ENCODE measurements around the gene KIAA0825.

KIAA0825 gene

DNA sequence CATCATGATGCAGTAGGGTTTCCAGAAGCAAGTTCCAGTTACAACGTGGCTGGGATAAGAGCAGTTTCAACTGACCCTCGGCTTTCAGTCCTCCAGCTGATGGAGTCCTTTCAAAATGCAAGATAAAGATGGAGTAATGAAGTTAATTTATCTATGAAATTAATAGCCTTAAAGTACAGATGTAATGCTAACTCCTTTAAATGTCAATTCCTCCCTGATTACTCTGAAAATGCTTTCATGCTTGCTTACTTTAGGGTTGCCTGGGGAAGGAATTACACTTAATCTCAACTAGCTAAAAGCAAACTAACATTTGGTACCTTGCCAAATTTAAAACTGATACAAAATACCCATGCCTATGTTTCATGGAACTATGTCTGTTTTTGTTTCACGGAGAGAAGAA, 178.4 kb downstream of the KIAA0825 start:
- DNase-seq (ENCODE audit: low read depth, low spot score), result no peak

GRCh38 chr5:94433397-94434163, 184.8 kb downstream of the KIAA0825 start:
- DNase-seq (ENCODE audit: low read depth, low spot score), result no peak

GRCh38 chr5:94432499-94432898, 185.9 kb downstream of the KIAA0825 start:
- DNase-seq (ENCODE audit: low read depth, low spot score), result no peak

DNA sequence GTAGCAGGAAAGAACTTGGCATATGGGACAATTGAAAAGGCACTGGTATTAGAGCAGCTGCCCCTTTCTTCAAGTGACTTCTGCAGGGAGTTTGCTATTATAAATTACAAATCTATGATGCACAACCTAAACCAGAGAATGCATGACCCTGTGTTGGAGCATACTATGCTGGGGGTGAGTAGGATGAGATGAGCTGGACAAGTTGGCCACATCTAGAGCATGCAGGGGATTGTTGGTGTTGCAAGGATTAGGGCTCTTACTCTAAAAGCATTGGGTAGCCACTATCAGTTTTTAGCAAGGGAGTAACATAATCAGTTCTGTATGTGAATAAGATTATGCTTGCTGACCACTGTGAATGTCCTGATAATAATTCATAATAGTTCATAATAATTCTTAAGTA, 186.7 kb downstream of the KIAA0825 start:
- DNase-seq (ENCODE audit: low read depth, low spot score), result no peak

GRCh38 chr5:94429566-94429965, 188.8 kb downstream of the KIAA0825 start:
- DNase-seq (ENCODE audit: low read depth, low spot score), result no peak

DNA sequence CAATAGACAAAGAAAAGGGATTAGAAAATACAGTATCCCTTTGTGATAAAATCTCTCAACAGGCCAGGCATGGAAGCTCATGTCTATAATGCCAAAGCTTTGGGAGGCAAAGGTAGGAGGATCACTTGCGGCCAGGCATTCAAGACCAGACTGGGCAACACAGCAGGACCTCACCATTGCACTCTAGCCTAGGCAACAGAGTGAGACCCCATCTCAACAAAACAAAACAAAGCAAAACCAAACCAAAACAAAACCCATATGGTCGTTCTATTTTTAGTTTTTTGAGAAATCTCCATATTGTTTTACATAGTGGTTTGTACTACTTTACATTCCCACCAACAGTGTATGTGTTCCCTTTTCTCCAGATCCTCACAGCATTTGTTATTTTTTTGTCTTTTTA, 193.0 kb downstream of the KIAA0825 start:
- DNase-seq (ENCODE audit: low read depth, low spot score), result peak; percentile 52

- no peak for DNase-seq (ENCODE audit: low read depth, low spot score)
Observed at GRCh38 chr5:94423411-94423810, 195.0 kb downstream of the KIAA0825 start.

- DNase-seq (ENCODE audit: low read depth, low spot score), result no peak
Observed at GRCh38 chr5:94422812-94423211, 195.6 kb downstream of the KIAA0825 start.

DNA sequence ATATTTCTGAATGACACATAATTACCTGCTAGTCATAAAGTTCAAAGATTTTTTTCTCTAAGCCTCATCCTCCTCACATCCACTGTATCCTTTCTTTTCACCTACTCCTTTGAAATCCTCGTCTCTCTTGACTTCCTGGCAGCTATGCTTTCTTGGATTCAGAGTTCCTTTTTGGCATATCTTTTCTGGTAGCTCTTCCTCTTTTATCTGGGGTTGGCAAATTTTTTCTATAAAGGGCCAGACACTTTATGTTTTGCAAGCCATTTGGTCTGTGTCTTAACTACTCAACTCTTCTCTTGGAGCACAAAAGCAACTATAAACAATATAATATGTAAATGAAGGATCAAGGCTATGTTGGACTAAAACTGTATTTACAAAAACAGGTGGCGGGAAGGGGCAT, 197.5 kb downstream of the KIAA0825 start:
- no peak for DNase-seq (ENCODE audit: low read depth, low spot score)

- DNase-seq (ENCODE audit: low read depth, low spot score), result no peak
Observed at GRCh38 chr5:94415798-94416197, 202.6 kb downstream of the KIAA0825 start.

DNA sequence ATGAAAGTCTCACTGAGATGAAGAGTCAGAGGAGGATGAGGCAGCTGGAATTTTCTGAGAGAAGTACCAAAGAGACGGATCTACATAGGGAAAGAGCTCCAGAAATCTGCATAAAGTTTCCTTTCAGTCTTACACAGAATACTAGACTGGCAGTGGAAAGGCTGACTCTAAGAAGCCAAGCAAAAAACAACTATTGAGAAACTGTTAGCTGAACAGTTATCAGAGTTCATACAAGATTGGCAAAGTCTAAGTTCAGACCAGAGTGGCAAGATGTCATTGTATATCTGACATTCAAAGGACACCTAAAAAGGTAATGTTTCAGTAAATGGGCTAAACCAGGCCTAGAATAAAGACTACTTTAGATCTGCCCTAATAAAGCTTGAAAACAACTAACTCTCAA, 209.0 kb downstream of the KIAA0825 start:
- DNase-seq (ENCODE audit: low read depth, low spot score), result no peak

- no peak for DNase-seq (ENCODE audit: low read depth, low spot score)
Observed at GRCh38 chr5:94407023-94407422, 211.4 kb downstream of the KIAA0825 start.

- DNase-seq (ENCODE audit: low read depth, low spot score), result no peak
Observed at GRCh38 chr5:94403483-94403882, 214.9 kb downstream of the KIAA0825 start.

DNA sequence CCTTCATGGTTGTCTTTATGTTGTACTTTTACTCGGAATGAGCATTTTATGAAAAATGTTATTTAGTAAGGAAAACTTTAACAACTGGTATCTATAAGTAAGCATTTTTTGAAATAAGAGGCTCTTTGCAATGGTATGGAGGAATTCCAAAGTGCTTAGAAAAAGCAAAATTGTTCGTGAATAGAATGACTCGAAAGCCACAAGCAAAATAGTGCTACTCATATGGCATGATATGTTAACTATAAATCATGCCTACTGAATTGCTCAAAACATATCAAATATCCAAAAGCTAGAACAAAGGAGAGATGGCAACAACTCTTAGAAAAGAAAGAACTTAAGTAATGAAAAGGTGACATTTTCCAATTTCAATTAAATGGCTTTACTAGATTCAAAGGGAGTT, 216.3 kb downstream of the KIAA0825 start:
- DNase-seq (ENCODE audit: low read depth, low spot score), result no peak

DNA sequence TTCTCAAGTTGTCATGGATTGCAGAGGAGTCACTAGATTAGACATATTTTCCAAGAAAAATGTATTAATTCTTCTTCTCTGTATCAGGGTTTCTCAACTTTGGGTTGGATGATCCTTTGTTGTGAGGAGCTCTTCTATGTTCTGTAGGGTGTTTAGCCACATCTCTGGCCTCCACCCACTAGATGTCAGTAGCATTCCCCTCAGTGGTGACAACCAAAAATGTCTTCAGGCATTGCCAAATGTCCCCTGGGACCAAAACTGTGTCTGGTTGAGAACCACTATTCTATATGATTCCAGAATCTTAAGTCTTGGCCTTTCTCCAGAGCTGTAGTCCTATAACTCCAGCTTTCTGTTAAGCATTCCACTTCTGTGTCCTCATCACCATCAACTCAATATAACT, 220.9 kb downstream of the KIAA0825 start:
- DNase-seq (ENCODE audit: low read depth, low spot score), result no peak

GRCh38 chr5:94396687-94397086, 221.7 kb downstream of the KIAA0825 start:
- DNase-seq (ENCODE audit: low read depth, low spot score), result no peak

DNA sequence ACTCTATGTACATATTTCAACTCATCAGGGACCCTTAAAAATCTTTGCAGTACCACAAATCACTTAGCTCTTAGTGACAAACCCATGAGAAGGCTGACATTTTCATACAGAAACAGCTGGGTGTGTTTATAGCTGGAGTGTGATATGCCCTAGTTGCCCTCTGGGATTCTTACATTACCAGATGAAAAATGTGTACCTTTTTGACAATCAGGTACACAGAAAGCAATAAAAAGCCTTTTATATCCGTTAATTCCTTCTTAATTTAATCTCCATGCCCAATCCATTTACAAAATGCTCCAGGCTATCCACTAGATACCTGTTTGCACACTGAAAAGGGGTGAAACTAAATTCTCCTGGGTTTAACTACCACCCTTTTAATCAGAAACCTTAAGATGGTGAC, 222.9 kb downstream of the KIAA0825 start:
- no peak for DNase-seq (ENCODE audit: low read depth, low spot score)

GRCh38 chr5:94391996-94392395, 226.4 kb downstream of the KIAA0825 start:
- no peak for DNase-seq (ENCODE audit: low read depth, low spot score)

DNA sequence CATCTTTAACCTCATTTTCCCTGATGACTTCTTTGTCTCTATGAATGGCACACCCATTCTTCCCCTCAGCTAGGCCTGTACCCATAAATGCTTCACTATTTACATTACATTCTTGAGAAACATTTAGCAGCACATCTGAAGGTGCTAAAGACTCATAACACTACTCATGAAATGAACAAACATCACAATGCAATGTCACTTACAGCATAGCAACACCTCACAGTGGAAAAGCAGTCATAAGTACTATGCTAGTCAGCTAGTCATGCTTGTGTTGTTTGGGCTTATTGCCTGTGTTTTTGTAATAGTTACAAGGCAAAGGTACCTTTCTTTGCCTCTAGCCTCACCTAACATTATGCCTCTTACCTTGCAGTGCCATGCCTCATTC, 228.9 kb downstream of the KIAA0825 start:
- no peak for DNase-seq (ENCODE audit: low read depth, low spot score)

- no peak for DNase-seq (ENCODE audit: low read depth, low spot score)
Observed at GRCh38 chr5:94388773-94389514, 229.5 kb downstream of the KIAA0825 start.

- no peak for DNase-seq (ENCODE audit: low read depth, low spot score)
Observed at GRCh38 chr5:94385767-94386166, 232.6 kb downstream of the KIAA0825 start.

GRCh38 chr5:94378062-94378461, 240.3 kb downstream of the KIAA0825 start:
- no peak for DNase-seq (ENCODE audit: low read depth, low spot score)

GRCh38 chr5:94376672-94377345, 241.6 kb downstream of the KIAA0825 start:
- no peak for DNase-seq (ENCODE audit: low read depth, low spot score)

Measured in brain pericyte (primary cell).